ENCODE results near the gene SEMA4A.

The SEMA4A gene

DNA sequence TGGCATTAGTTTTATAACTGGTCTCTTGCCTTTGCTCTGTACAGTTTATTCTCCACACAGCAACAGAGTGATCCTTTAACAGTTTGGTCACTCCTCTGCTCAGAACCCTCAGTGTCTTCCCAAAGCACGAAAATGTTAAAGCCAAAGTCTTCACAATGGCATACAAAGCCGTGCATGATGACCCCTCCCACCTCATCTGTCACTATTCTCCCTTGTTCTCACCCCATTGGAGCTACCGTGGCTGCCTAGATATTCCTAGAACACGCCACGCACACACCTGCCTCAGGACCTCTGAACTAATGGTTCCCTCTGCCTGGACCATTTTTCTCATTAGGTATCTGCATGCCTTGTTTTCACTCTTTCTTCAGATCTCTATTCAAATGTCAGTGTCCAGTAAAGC lies 8.6 kb upstream of the SEMA4A start:
- H3K9me3 ChIP-seq (ENCODE audit: insufficient read depth, low read length) = no peaks in the 10 kb centered on the region
- no peaks in the 10 kb centered on the region for H3K27me3 ChIP-seq (ENCODE audit: insufficient read depth, insufficient read length)
- DNase-seq (ENCODE audit: low read depth, low spot score) = no peak
- peak overlapping the region; percentile 12 for H3K9ac ChIP-seq (ENCODE audit: insufficient read length, low read depth)
- TF ChIP-seq SUZ12 (IDR thresholded peaks at IDR 0.05; ENCODE audit: extremely low read depth, insufficient read depth, insufficient read length) = no peak
- TF ChIP-seq ZNF274 (IDR thresholded peaks at IDR 0.05; ENCODE audit: low read depth, low read length) = no peak
- H3K4me1 ChIP-seq (ENCODE audit: insufficient read depth, insufficient read length) = peaks cover 41% of the 10 kb centered on the region
- no peak overlapping the region for H3K4me3 ChIP-seq (ENCODE audit: insufficient read length, low read depth)
- peaks cover 20% of the 10 kb centered on the region for H3K36me3 ChIP-seq (ENCODE audit: insufficient read depth, insufficient read length, low read length)

DNA sequence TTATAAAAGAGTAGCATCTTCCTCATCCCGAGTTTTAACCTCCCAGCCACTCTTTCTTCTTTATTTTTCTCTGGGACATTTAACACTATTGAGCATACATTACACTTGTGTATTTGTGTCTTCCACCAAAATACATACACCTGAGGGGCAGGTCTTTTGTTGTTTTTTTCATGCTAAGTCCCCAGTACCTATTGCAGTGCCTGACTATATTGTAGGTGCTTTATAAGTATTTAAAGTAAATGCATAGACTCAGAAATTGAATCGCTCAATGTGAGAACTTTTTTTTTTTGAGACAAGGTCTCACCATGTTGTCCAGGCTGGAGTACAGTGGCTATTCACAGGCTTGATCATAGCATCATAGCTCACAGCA lies 7.8 kb upstream of the SEMA4A start:
- no peak overlapping the region for H3K4me3 ChIP-seq (ENCODE audit: insufficient read length, low read depth)

DNA sequence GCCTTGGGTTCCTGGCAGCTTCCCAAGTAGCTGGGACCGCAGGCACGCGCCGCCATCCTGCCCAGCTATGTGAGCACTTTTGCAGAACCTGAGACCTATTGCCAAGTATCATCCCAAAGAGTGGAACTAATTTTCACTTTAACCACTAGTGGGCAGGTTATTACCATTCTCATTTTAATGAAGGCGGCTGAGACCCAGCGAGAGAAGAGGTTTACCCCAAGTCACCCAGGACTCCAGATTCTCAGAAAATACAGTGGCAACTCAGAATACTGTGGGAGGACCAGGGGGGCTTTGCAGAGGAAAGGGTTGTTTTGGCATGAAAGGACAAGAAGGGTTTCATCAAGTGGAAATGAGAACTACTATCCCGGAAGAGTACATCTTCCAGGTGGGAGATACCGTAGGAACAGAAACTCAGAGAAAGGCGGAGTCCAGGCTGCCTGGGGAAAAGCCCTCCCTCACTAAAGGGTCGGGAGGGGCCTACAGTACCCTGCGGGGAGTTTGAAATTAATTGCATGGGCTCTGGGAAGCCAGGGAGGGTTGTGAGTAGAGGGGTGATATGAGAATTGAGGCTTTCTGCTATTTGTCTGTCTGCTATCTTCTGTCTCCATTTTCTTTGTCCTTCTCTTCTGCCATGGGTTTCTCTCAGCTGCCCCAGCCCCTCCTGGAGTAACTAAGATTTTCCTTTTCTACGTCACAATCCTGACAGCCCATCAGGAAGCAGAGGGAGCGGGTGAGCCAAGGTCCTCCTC lies 7.2 kb upstream of the SEMA4A start:
- TF ChIP-seq YY1 (IDR thresholded peaks at IDR 0.05; ENCODE audit: insufficient read depth, insufficient read length) (no peak), SUZ12 (IDR thresholded peaks at IDR 0.05; ENCODE audit: extremely low read depth, insufficient read depth, insufficient read length) (no peak), ZNF274 (IDR thresholded peaks at IDR 0.05; ENCODE audit: low read depth, low read length) (no peak)
- Histone ChIP-seq H3K4me1 (ENCODE audit: insufficient read depth, insufficient read length) (peaks cover 42% of the 10 kb centered on the region), H3K9ac (ENCODE audit: insufficient read length, low read depth) (peak overlapping the region; percentile 57), H3K36me3 (ENCODE audit: insufficient read depth, insufficient read length, low read length) (peaks cover 5% of the 10 kb centered on the region), H3K9me3 (ENCODE audit: insufficient read depth, low read length) (no peaks in the 10 kb centered on the region), H3K4me3 (ENCODE audit: insufficient read length, low read depth) (no peak overlapping the region), H3K27me3 (ENCODE audit: insufficient read depth, insufficient read length) (no peaks in the 10 kb centered on the region)
- no peak for DNase-seq (ENCODE audit: low read depth, low spot score)

More for the DNA sequence above, 7.8 kb upstream of the SEMA4A start:
- Histone ChIP-seq H3K9me3 (ENCODE audit: insufficient read depth, low read length) (no peaks in the 10 kb centered on the region), H3K4me1 (ENCODE audit: insufficient read depth, insufficient read length) (peaks cover 42% of the 10 kb centered on the region), H3K9ac (ENCODE audit: insufficient read length, low read depth) (peak overlapping the region; percentile 37), H3K27me3 (ENCODE audit: insufficient read depth, insufficient read length) (no peaks in the 10 kb centered on the region), H3K36me3 (ENCODE audit: insufficient read depth, insufficient read length, low read length) (peaks cover 11% of the 10 kb centered on the region)
- TF ChIP-seq YY1 (IDR thresholded peaks at IDR 0.05; ENCODE audit: insufficient read depth, insufficient read length) (no peak), SUZ12 (IDR thresholded peaks at IDR 0.05; ENCODE audit: extremely low read depth, insufficient read depth, insufficient read length) (no peak), ZNF274 (IDR thresholded peaks at IDR 0.05; ENCODE audit: low read depth, low read length) (no peak)
- DNase-seq (ENCODE audit: low read depth, low spot score) = no peak

DNA sequence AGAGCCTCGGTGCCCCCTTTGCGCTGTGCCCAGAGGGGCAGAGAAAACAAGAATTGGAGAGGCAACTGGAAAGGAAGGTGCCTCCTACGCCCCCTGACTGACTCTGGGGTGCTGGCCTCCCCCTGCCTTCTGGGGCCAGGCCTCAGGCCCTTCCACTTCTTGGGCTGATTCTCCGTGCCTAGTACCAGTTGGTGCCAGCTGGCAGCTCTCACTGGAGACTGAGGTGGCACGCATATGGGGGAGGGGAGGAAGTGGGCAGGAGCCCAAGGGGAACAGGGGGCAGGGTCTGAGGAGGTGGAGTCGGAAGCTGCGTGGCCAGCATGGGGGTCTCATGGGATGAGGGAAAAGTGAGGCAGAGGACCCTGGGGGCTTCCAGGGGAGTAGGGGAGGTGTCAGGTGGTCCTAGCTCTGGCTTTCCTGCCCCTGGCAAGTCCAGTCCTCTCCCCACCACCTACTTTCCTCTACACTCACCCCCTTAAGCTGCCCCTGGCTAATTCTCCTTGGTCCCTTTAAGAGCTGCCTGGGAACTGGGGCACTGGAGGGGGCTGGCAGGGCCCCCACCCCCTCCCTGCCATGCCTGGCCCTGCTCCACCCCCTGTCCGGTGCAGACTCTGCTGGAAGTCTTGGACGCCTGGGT lies 6.5 kb upstream of the SEMA4A start:
- TF ChIP-seq ZNF274 (IDR thresholded peaks at IDR 0.05; ENCODE audit: low read depth, low read length) (no peak), YY1 (IDR thresholded peaks at IDR 0.05; ENCODE audit: insufficient read depth, insufficient read length) (no peak), SUZ12 (IDR thresholded peaks at IDR 0.05; ENCODE audit: extremely low read depth, insufficient read depth, insufficient read length) (no peak)
- H3K27me3 ChIP-seq (ENCODE audit: insufficient read depth, insufficient read length) = no peaks in the 10 kb centered on the region
- DNase-seq (ENCODE audit: low read depth, low spot score) = no peak
- H3K9me3 ChIP-seq (ENCODE audit: insufficient read depth, low read length) = no peaks in the 10 kb centered on the region
- no peak overlapping the region for H3K4me3 ChIP-seq (ENCODE audit: insufficient read length, low read depth)
- peaks cover 40% of the 10 kb centered on the region for H3K4me1 ChIP-seq (ENCODE audit: insufficient read depth, insufficient read length)
- peak overlapping the region; percentile 57 for H3K9ac ChIP-seq (ENCODE audit: insufficient read length, low read depth)
- H3K36me3 ChIP-seq (ENCODE audit: insufficient read depth, insufficient read length, low read length) = no peaks in the 10 kb centered on the region

DNA sequence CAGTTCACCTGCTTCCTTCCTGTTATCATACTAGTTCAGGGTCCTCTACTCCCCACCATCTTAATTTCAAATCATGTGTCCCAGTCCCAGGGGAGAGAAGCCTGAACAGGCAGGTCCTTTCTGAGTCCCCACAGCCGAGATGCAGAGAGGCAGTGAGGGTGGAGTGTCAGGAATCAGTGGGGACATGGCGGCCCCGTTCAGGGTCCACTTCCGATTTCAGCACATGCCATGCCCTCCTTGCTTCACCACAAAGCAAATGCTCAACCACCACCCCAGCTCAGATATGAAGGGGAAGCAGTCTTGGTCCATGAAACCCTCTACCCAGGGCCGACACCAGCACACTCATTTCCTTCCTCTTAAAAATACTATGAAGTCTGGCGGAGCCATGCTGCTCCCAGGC lies 5.2 kb upstream of the SEMA4A start:
- Histone ChIP-seq H3K9ac (ENCODE audit: insufficient read length, low read depth) (no peak overlapping the region), H3K4me3 (ENCODE audit: insufficient read length, low read depth) (no peak overlapping the region), H3K4me1 (ENCODE audit: insufficient read depth, insufficient read length) (peaks cover 46% of the 10 kb centered on the region), H3K36me3 (ENCODE audit: insufficient read depth, insufficient read length, low read length) (no peaks in the 10 kb centered on the region), H3K27me3 (ENCODE audit: insufficient read depth, insufficient read length) (no peaks in the 10 kb centered on the region), H3K9me3 (ENCODE audit: insufficient read depth, low read length) (no peaks in the 10 kb centered on the region)
- DNase-seq (ENCODE audit: low read depth, low spot score) = no peak
- no peak for TF ChIP-seq YY1 (IDR thresholded peaks at IDR 0.05; ENCODE audit: insufficient read depth, insufficient read length)
- TF ChIP-seq SUZ12 (IDR thresholded peaks at IDR 0.05; ENCODE audit: extremely low read depth, insufficient read depth, insufficient read length) = no peak
- TF ChIP-seq ZNF274 (IDR thresholded peaks at IDR 0.05; ENCODE audit: low read depth, low read length) = no peak

DNA sequence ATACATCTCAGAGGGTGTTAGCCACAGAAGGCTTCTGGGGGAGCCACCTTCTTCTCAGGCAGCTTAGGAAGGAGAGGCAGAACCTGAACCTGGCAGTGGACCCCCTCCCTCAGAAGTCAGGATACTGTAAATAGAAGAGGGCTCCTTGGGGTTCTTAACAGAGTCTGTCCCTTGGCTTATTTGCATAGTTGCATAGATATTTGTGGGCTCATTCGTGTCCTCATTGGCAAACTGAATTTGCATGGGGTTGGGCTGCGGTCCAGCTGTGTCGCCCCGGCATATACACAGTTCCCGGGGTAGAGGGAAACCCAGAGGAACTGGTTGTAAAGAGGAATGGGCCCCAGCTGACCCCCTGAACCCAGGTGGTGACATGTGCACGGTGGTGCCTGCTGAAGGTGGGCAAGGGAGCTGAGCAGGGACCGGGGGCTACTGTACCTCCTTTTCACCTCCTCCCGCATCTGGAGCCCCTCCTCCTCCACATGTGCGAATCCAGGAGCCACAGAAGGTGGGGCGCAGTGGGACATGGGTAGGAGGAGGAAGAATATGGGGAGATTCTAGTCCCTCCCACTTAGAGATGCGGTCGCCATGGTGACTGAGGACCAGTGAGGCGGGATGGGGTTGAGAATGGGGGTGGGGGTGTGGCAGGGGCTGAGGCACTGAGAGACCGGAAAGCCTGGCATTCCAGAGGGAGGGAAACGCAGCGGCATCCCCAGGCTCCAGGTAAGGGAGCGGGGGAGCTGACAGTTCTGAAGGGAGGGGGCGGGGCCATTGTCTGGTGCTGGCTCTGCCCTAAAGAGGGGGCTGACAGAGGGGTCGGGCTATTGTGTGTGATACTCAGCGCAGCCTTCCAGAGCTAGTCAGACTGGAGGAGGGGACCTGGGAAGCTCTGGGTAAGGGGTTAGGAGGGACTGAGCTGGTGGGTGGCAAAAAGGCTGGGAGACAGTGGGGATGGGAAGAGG lies 3.7 kb upstream of the SEMA4A start:
- peak overlapping the region; percentile 50 for H3K9ac ChIP-seq (ENCODE audit: insufficient read length, low read depth)
- DNase-seq (ENCODE audit: low read depth, low spot score) = peak; percentile 93
- no peak for TF ChIP-seq ZNF274 (IDR thresholded peaks at IDR 0.05; ENCODE audit: low read depth, low read length)
- H3K9me3 ChIP-seq (ENCODE audit: insufficient read depth, low read length) = no peaks in the 10 kb centered on the region
- no peak overlapping the region for H3K4me3 ChIP-seq (ENCODE audit: insufficient read length, low read depth)
- H3K36me3 ChIP-seq (ENCODE audit: insufficient read depth, insufficient read length, low read length) = no peaks in the 10 kb centered on the region
- H3K27me3 ChIP-seq (ENCODE audit: insufficient read depth, insufficient read length) = no peaks in the 10 kb centered on the region
- peaks cover 41% of the 10 kb centered on the region for H3K4me1 ChIP-seq (ENCODE audit: insufficient read depth, insufficient read length)

Data from NT2/D1 (cell line).